Umbilical cord (tissue), 1 donor: ENCODE measurements around the gene SNED1. TPM values are rescaled to one million over a fixed set of nuclear protein-coding genes. Genes with fewer than 3 reads are reported as not detected.

ENCODE experiments used
- total RNA-seq: library from RNA; depleted of rRNA; stranded (reverse); fragments of >200 nt; gene quantifications from one replicate; pipeline ENCODE4 v1.2.3, GENCODE V29; 2014; ENCODE audit warnings: low replicate concordance; ENCODE audit not compliant: insufficient read depth

SNED1 gene
- total RNA-seq, 1 donor from 2014 or later, result 3.6 TPM

Other genes starting within 250 kb of the SNED1 start
- gene KIF1A, start 178.4 kb upstream of the SNED1 start, total RNA-seq, result 2.2 TPM
- 0.48 TPM for gene AGXT, start 129.8 kb upstream of the SNED1 start, total RNA-seq
- gene MAB21L4, start 102.5 kb upstream of the SNED1 start, total RNA-seq, result 1.9 TPM
- gene CROCC2, start 92.3 kb upstream of the SNED1 start, total RNA-seq, result 3.1 TPM
- 57.1 TPM for gene MTERF4, start 103.7 kb downstream of the SNED1 start, total RNA-seq
- gene PASK, start 150.9 kb downstream of the SNED1 start, total RNA-seq, result 3.1 TPM
- gene PPP1R7, start 151.8 kb downstream of the SNED1 start, total RNA-seq, result 33.5 TPM
- gene ANO7, start 190.1 kb downstream of the SNED1 start, total RNA-seq, result 6.5 TPM